Psoas muscle (tissue), 8 donors: Measurements from ENCODE around the gene SPC25. TPM values are rescaled to one million over a fixed set of nuclear protein-coding genes. Genes with fewer than 3 reads are reported as not detected.

ENCODE experiments used
- ATAC-seq, 4 donors: fragments of 200-7000 bp; cut with Tn5 transposase; one replicate each; pipeline ENCODE4 v1.9.1; 2020; ENCODE audit warnings: moderate library complexity in 3 of 4, mild to moderate bottlenecking in 2 of 4
- DNase-seq, 2 donors: peaks; one replicate each; pipeline ENCODE4 v3.0.0-alpha.2; 2020
- H3K27ac ChIP-seq: fragments of 200-600 bp; one replicate; pipeline ENCODE4 v1.8.0; 2022
- H3K27me3 ChIP-seq, 3 donors: fragments of 200-600 bp in 1 of 3; one replicate each; pipeline versions ENCODE4 v1.6.1 to v1.8.0; 2013 to 2022; ENCODE audit warnings: low read length in 2 of 3, mild to moderate bottlenecking in 2 of 3, moderate library complexity in 1 of 3; ENCODE audit not compliant: insufficient read depth in 3 of 3
- H3K36me3 ChIP-seq, 2 donors: fragments of 200-600 bp in 1 of 2; one replicate each; pipeline versions ENCODE4 v1.6.1 to v1.8.0; 2013 to 2022; ENCODE audit warnings: low read depth in 1 of 2, mild to moderate bottlenecking in 1 of 2, moderate library complexity in 1 of 2; ENCODE audit not compliant: insufficient read depth in 1 of 2
- H3K4me1 ChIP-seq: fragments of 200-600 bp; one replicate; pipeline ENCODE4 v1.8.0; 2022
- H3K4me3 ChIP-seq: fragments of 200-600 bp; one replicate; pipeline ENCODE4 v1.8.0; 2022; ENCODE audit warnings: mild to moderate bottlenecking
- H3K9me3 ChIP-seq: fragments of 200-600 bp; one replicate; pipeline ENCODE4 v1.8.0; 2022
- CTCF ChIP-seq: fragments of 200-600 bp; IDR thresholded peaks from one replicate; pipeline ENCODE4 v1.8.0; 2022; ENCODE audit warnings: antibody characterized with exemption
- WGBS, 3 donors: extraction: QIAGEN DNeasy Blood & Tissue Kit; methylation state at CpG; one replicate each; pipeline versions ENCODE4 v1.1.6 to v1.1.7; 2013; 5-methylcytosine and 5-hydroxymethylcytosine counted together
- intact Hi-C, 2 donors: fragments of 100-400 bp; cut with DNase I; formaldehyde crosslinking; loops; one replicate each; pipeline versions ENCODE4 v1.11.0 to v1.14.2; 2022
- polyA plus RNA-seq, 3 donors: library from polyadenylated mRNA; stranded (reverse); fragments of 200-250 nt; gene quantifications; one replicate each; pipeline ENCODE4 v1.2.3, GENCODE V29; 2013
- total RNA-seq, 4 donors: library from RNA; stranded (reverse); fragmentation: NEBNext Ultra II Directional in 2 of 4; extraction: Animal tissue kit (Norgen Biotek cat#: 25700) in 2 of 4; gene quantifications; one replicate each; pipeline versions ENCODE4 v1.2.1 to v1.2.4, GENCODE V29; 2021 to 2023
- donor health status: healthy with polysubstance abuse.
- donor health status: DM: no; HTN: no; CAD: no; lungs with moderate emphysema.
- donor health status: Bipolar disorder and iron deficiency.
- donor health status: healthy.
- donor health status: DM: yes; HTN: yes; CAD: no.
- donor health status: DM: no; HTN: no; CAD: no.
- donor health status: DM: no; HTN: no; CAD: no.
- donor health status: DM: yes; HTN: yes; CAD: no.

Gene SPC25
- total and polyA plus RNA-seq, 7 donors = 0.18 to 0.29 (median 0.20) TPM; not detected in 3

GRCh38 chr2:168913495-168913894 lies 23.3 kb upstream of the SPC25 start:
- H3K4me1 ChIP-seq = peaks cover 13% of the 10 kb centered on the region
- H3K27me3 ChIP-seq = no peaks in the 10 kb centered on the region
- H3K36me3 ChIP-seq = no peaks in the 10 kb centered on the region
- DNase-seq (no peak), ATAC-seq (peak in 1 of 4 donors; percentile 20)
- intact Hi-C loops = no loop called here
- H3K27ac ChIP-seq = no peak overlapping the region
- no peak overlapping the region for H3K4me3 ChIP-seq
- no peaks in the 10 kb centered on the region for H3K9me3 ChIP-seq
- TF ChIP-seq CTCF = no peak
- WGBS, 3 donors = 49 to 75% (median 59%) methylated on average over 4 of the region's 4 CpGs

DNA sequence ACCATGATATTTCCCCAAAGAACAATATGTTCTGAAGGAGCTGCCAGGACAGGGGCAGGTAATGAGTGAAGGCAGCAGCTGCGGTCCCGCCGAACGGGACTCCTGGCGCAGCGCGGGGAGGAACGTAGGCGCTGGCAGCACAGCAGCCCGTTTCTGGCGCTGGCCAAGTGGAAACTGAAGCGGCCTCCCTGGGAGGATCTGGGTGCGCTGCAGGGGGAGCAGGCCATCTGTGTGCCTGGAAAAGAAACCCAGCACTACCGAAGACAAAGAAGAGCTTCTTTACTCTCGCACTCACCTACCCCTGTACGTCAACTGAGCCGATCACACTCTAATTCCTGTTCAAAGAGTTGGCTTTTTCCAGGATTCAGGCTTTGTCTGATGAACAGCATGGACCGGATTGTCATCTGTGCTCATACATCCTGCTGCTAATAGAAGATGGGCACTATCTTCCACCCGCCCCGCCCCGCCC lies 22.7 kb upstream of the SPC25 start:
- intact Hi-C loops = no loop called here
- Histone ChIP-seq H3K36me3 (no peaks in the 10 kb centered on the region), H3K27ac (peak overlapping the region; percentile 64), H3K9me3 (no peaks in the 10 kb centered on the region), H3K27me3 (no peaks in the 10 kb centered on the region), H3K4me1 (peaks cover 13% of the 10 kb centered on the region), H3K4me3 (peak overlapping the region; percentile 52)
- DNase-seq = peak; percentile 70 to 89
- 5 to 12% (median 8%) methylated on average over 21 of the region's 21 CpGs for WGBS, 3 donors
- ATAC-seq = peak; percentile 94 to 99 (median 98)
- TF ChIP-seq CTCF = no peak

GRCh38 chr2:168912466-168912865 lies 22.2 kb upstream of the SPC25 start:
- peak in 3 of 4 donors; percentile 39 to 76 (median 60) for ATAC-seq
- Histone ChIP-seq H3K4me3 (peak overlapping the region; percentile 52), H3K4me1 (peaks cover 13% of the 10 kb centered on the region), H3K9me3 (no peaks in the 10 kb centered on the region), H3K36me3 (no peaks in the 10 kb centered on the region), H3K27ac (peak overlapping the region; percentile 64), H3K27me3 (no peaks in the 10 kb centered on the region)
- 27 to 47% (median 35%) methylated on average over 6 of the region's 6 CpGs for WGBS, 3 donors
- intact Hi-C loops = no loop called here
- no peak for DNase-seq
- no peak for TF ChIP-seq CTCF

GRCh38 chr2:168910330-168910729 lies 20.1 kb upstream of the SPC25 start:
- H3K27me3 ChIP-seq = no peaks in the 10 kb centered on the region
- no peak overlapping the region for H3K27ac ChIP-seq
- H3K4me1 ChIP-seq = peaks cover 13% of the 10 kb centered on the region
- DNase-seq = no peak
- no peak for TF ChIP-seq CTCF
- no peaks in the 10 kb centered on the region for H3K9me3 ChIP-seq
- 74 to 77% (median 77%) methylated on average over 5 of the region's 5 CpGs for WGBS, 3 donors
- intact Hi-C loops = no loop called here
- ATAC-seq = no peak
- no peak overlapping the region for H3K4me3 ChIP-seq
- no peaks in the 10 kb centered on the region for H3K36me3 ChIP-seq
